Measurements from ENCODE around the gene IER2. TPM values are rescaled to one million over a fixed set of nuclear protein-coding genes. Genes with fewer than 3 reads are reported as not detected.

Gene IER2
- total and polyA plus RNA-seq, 2 of the 8 experiments (the other 6 are each of a cell fraction or from before 2014, with no cell fraction given) = 84.5 to 138 TPM

DNA sequence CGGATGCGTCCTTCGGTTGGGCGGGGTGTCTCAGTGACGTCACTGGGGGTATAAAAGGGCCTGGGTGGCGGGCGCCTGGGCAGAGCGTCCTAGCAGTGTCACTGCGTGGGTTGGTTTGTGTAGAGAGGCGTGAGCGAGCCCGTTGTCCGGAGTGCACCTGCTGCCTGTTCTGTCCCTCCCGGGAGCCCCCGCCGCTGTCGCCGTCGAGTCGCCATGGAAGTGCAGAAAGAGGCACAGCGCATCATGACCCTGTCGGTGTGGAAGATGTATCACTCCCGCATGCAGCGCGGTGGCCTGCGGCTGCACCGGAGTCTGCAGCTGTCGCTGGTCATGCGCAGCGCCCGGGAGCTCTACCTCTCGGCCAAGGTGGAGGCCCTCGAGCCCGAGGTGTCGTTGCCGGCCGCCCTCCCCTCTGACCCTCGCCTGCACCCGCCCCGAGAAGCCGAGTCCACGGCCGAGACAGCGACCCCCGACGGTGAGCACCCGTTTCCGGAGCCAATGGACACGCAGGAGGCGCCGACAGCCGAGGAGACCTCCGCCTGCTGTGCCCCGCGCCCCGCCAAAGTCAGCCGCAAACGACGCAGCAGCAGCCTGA is 2.9 kb downstream of the IER2 start:
- no peak overlapping the region for H2BK15ac ChIP-seq (ENCODE audit: low read length)
- peak overlapping the region; percentile 82 to 99 (median 94) for H3K9ac ChIP-seq (replicated peaks in 1 of 4; ENCODE audit: extremely low read depth in 1 of 4, low read depth in 3 of 4, low read length in 3 of 4)
- H3K27ac ChIP-seq (ENCODE audit: low read depth, low read length) = peak overlapping the region; percentile 89
- no peak overlapping the region for H2BK20ac ChIP-seq (ENCODE audit: low read length)
- peaks cover 7 to 11% of the 10 kb centered on the region in 2 experiments for H4K20me1 ChIP-seq (replicated peaks in 1 of 2; ENCODE audit: control insufficient read depth in 1 of 2, insufficient read depth in 2 of 2, low read length in 2 of 2)
- H3K36me3 ChIP-seq (ENCODE audit: control insufficient read depth in 2 of 4, insufficient read depth in 4 of 4, low read length in 3 of 4) = peaks cover 0 to 7% (median 2%) of the 10 kb centered on the region in 4 experiments; a peak in 2 of 8 replicates
- peak overlapping the region; percentile 90 for H3K56ac ChIP-seq (replicated peaks; ENCODE audit: insufficient read length, low read depth, low read length)
- peak overlapping the region; percentile 95 for H4K8ac ChIP-seq (ENCODE audit: extremely low read depth, insufficient read depth, low read length)
- FAIRE-seq (no peak), DNase-seq (ENCODE audit: low read depth in 1 of 2, low spot score in 2 of 2) (peak in 1 of 2 experiments; percentile 99)
- H2AK5ac ChIP-seq (ENCODE audit: low read depth, low read length) = no peak overlapping the region
- H4K5ac ChIP-seq (ENCODE audit: insufficient read length, low read depth, low read length) = peak overlapping the region; percentile 69
- peak overlapping the region; percentile 99 for H2BK5ac ChIP-seq (ENCODE audit: low read depth, low read length)
- ChIA-PET POLR2A (ENCODE audit: partially characterized antibody) (interaction anchor here (0.7 to 9.6 kb wide), 66 partner anchors 11 to 854 kb away, joined by 3 to 530 read pairs (median 4); partner anchors contain the start of genes CALR, LYL1, NACC1 and TRMT1), CTCF (ENCODE audit: partially characterized antibody) (interaction anchor here (0.6 to 2.0 kb wide), 5 partner anchors 11 to 137 kb away, joined by 4 to 9 read pairs (median 6); no protein-coding TSS in a partner anchor)
- H3K79me2 ChIP-seq (ENCODE audit: control insufficient read depth in 1 of 2, insufficient read depth in 2 of 2, low read length in 2 of 2) = peaks cover 17 to 46% of the 10 kb centered on the region in 2 experiments
- H3K18ac ChIP-seq (ENCODE audit: extremely low read depth, low read length) = peak overlapping the region; percentile 87
- H3K4me2 ChIP-seq (ENCODE audit: insufficient read depth in 1 of 2, low read depth in 2 of 2, low read length in 2 of 2) = peak overlapping the region; percentile 77 to 82
- H3K9me3 ChIP-seq (ENCODE audit: insufficient read depth in 2 of 2, low read depth in 1 of 2, low read length in 1 of 2) = no peaks in the 10 kb centered on the region
- peaks cover 24% of the 10 kb centered on the region for H3K23me2 ChIP-seq (ENCODE audit: low read depth, low read length)
- peak overlapping the region; percentile 90 to 99 (median 92) for H3K4me3 ChIP-seq (ENCODE audit: extremely low read depth in 1 of 4, insufficient read depth in 2 of 4, low read depth in 3 of 4, low read length in 4 of 4)
- H3K79me1 ChIP-seq (ENCODE audit: low read depth, low read length) = peaks cover 8% of the 10 kb centered on the region
- no peak overlapping the region for H2BK120ac ChIP-seq (replicated peaks; ENCODE audit: low read depth, low read length)
- H3K27me3 ChIP-seq (replicated peaks in 1 of 4; ENCODE audit: control insufficient read depth in 3 of 4, extremely low read depth in 1 of 4, insufficient read depth in 3 of 4, low read length in 3 of 4) = no peaks in the 10 kb centered on the region; a peak in 2 of 7 replicates
- 0 out of 2 replicates have a peak overlapping the region, but pooled peaks have one; percentile 27 for H2BK12ac ChIP-seq (ENCODE audit: low read depth, low read length)
- WGBS, 2 experiments (ENCODE audit: extremely low coverage in 1 of 2, insufficient coverage in 1 of 2, insufficient read length in 1 of 2, insufficient replicate concordance in 2 of 2, low coverage in 1 of 2, low lambda C conversion rate in 2 of 2, missing lambda C conversion rate in 1 of 2) = 1% methylated on average over 38 of the region's 59 CpGs; no CpG with 5 or more reads in 1 of the 2 experiments
- peaks cover 0 to 10% (median 7%) of the 10 kb centered on the region in 4 experiments for H3K4me1 ChIP-seq (replicated peaks in 1 of 4; ENCODE audit: control insufficient read depth in 3 of 4, insufficient read depth in 4 of 4, low read length in 3 of 4)
- no peak overlapping the region for H3K23ac ChIP-seq (ENCODE audit: insufficient read length)
- H3K14ac ChIP-seq (ENCODE audit: insufficient read length) = no peak overlapping the region
- peak overlapping the region; percentile 55 for H4K91ac ChIP-seq (replicated peaks; ENCODE audit: insufficient read length, low read length)
- no peak overlapping the region for H2AFZ ChIP-seq (ENCODE audit: low read length)
- peak overlapping the region; percentile 85 for H3K4ac ChIP-seq (replicated peaks; ENCODE audit: insufficient read length, low read depth, low read length)
- TF ChIP-seq CHD2 (IDR thresholded peaks at IDR 0.05; ENCODE audit: low read length) (0 out of 2 replicates have a peak, but pooled peaks have one; percentile 6), HDAC6 (IDR thresholded peaks at IDR 0.05; ENCODE audit: low read depth, low read length) (peak; percentile 5), RAD21 (IDR thresholded peaks at IDR 0.05 in 1 of 2, conservative IDR thresholded peaks at IDR 0.05 in 1 of 2; ENCODE audit: low read depth in 2 of 2, low read length in 2 of 2) (no peak; a peak in 1 of 4 replicates), GTF2F1 (IDR thresholded peaks at IDR 0.05; ENCODE audit: borderline replicate concordance, low read depth, low read length) (peak; percentile 95), CBX5 (IDR thresholded peaks at IDR 0.05; ENCODE audit: low read depth, low read length) (no peak), RXRA (IDR thresholded peaks at IDR 0.05; ENCODE audit: insufficient read depth, low read depth, low read length) (no peak), BCL11A (IDR thresholded peaks at IDR 0.05; ENCODE audit: low read depth in 2 of 2, low read length in 2 of 2) (no peak), SIN3A (conservative IDR thresholded peaks at IDR 0.05 in 1 of 2, IDR thresholded peaks at IDR 0.05 in 1 of 2; ENCODE audit: low read depth in 1 of 2, low read length in 2 of 2) (peak; percentile 76 to 84; a peak in 1 of 4 replicates), TAF1 (IDR thresholded peaks at IDR 0.05; ENCODE audit: low read depth, low read length) (peak; percentile 99), TAF7 (optimal IDR thresholded peaks at IDR 0.05; ENCODE audit: borderline replicate concordance, low read depth, low read length) (peak; percentile 95), CHD1 (IDR thresholded peaks at IDR 0.05; ENCODE audit: low read depth, low read length) (no peak; the same call in none of the 2 replicates)

Measured in H1 (cell line).